Right renal cortex interstitium (tissue), 3 donors: Measurements from ENCODE around the gene ZBTB32. TPM values are rescaled to one million over a fixed set of nuclear protein-coding genes. Genes with fewer than 3 reads are reported as not detected.

Source experiments
- polyA plus RNA-seq, 3 donors: library from polyadenylated mRNA; unstranded; fragments of 120-200 nt; gene quantifications; one replicate each; pipeline ENCODE4 v1.2.1, GENCODE V29; 2013; ENCODE audit not compliant: insufficient read length in 3 of 3

ZBTB32 gene
- polyA plus RNA-seq, 3 donors = 0.25 to 0.37 TPM; not detected in 1

Other genes with a start within 250 kb of the ZBTB32 start
- under 1 TPM in 2 of 3 donors, not detected in 1; 0.47 to 0.86 TPM for gene KRTDAP, start 214.1 kb upstream of the ZBTB32 start, polyA plus RNA-seq
- 10 to 100 TPM; 68.1 to 72.6 (median 69.0) TPM for gene DMKN, start 190.9 kb upstream of the ZBTB32 start, polyA plus RNA-seq
- not detected for gene SBSN, start 176.2 kb upstream of the ZBTB32 start, polyA plus RNA-seq
- not detected for gene GAPDHS, start 171.1 kb upstream of the ZBTB32 start, polyA plus RNA-seq
- 10 to 100 TPM; 84.1 to 99.1 (median 92.9) TPM for gene TMEM147, start 158.9 kb upstream of the ZBTB32 start, polyA plus RNA-seq
- gene ATP4A, start 140.9 kb upstream of the ZBTB32 start, polyA plus RNA-seq = under 1 TPM in 1 of 3 donors, not detected in 2; 0.06 TPM
- not detected for gene PMIS2, start 118.4 kb upstream of the ZBTB32 start, polyA plus RNA-seq
- 10 to 100 TPM; 19.9 to 21.4 (median 21.4) TPM for gene HAUS5, start 91.8 kb upstream of the ZBTB32 start, polyA plus RNA-seq
- 10 to 100 TPM; 54.6 to 65.5 (median 55.0) TPM for gene RBM42, start 75.5 kb upstream of the ZBTB32 start, polyA plus RNA-seq
- gene ETV2, start 62.8 kb upstream of the ZBTB32 start, polyA plus RNA-seq = 1 to 10 TPM in 1 of 3 donors, under 1 TPM in 2; 0.74 to 1.3 (median 0.75) TPM
- gene COX6B1, start 56.2 kb upstream of the ZBTB32 start, polyA plus RNA-seq = 100 to 1,000 TPM; 394 to 408 (median 402) TPM
- gene UPK1A, start 38.0 kb upstream of the ZBTB32 start, polyA plus RNA-seq = 10 to 100 TPM in 2 of 3 donors, under 1 TPM in 1; 0.12 to 18.6 (median 13.4) TPM
- gene KMT2B, start 13.4 kb downstream of the ZBTB32 start, polyA plus RNA-seq = 10 to 100 TPM; 24.8 to 26.6 (median 25.4) TPM
- gene IGFLR1, start 37.9 kb downstream of the ZBTB32 start, polyA plus RNA-seq = 1 to 10 TPM; 1.8 to 2.7 (median 2.7) TPM
- 10 to 100 TPM; 15.2 to 20.9 (median 17.2) TPM for gene U2AF1L4, start 40.9 kb downstream of the ZBTB32 start, polyA plus RNA-seq
- gene PSENEN, start 41.1 kb downstream of the ZBTB32 start, polyA plus RNA-seq = 10 to 100 TPM; 55.6 to 62.0 (median 59.6) TPM
- gene LIN37, start 44.0 kb downstream of the ZBTB32 start, polyA plus RNA-seq = 10 to 100 TPM; 11.3 to 11.7 (median 11.6) TPM
- gene HSPB6, start 52.5 kb downstream of the ZBTB32 start, polyA plus RNA-seq = 10 to 100 TPM; 17.5 to 21.5 (median 18.7) TPM
- 10 to 100 TPM; 12.9 to 14.7 (median 14.5) TPM for gene PROSER3, start 53.6 kb downstream of the ZBTB32 start, polyA plus RNA-seq
- 10 to 100 TPM; 11.0 to 16.1 (median 12.5) TPM for gene ARHGAP33, start 71.0 kb downstream of the ZBTB32 start, polyA plus RNA-seq
- gene PRODH2, start 108.3 kb downstream of the ZBTB32 start, polyA plus RNA-seq = 10 to 100 TPM; 21.0 to 30.4 (median 24.1) TPM
- 100 to 1,000 TPM; 111 to 126 (median 124) TPM for gene NPHS1, start 147.9 kb downstream of the ZBTB32 start, polyA plus RNA-seq
- gene KIRREL2, start 152.4 kb downstream of the ZBTB32 start, polyA plus RNA-seq = 10 to 100 TPM in 1 of 3 donors, 1 to 10 TPM in 2; 8.8 to 10.4 (median 9.3) TPM
- 10 to 100 TPM; 17.7 to 25.0 (median 23.4) TPM for gene APLP1, start 164.0 kb downstream of the ZBTB32 start, polyA plus RNA-seq
- 1 to 10 TPM; 2.0 to 2.6 (median 2.2) TPM for gene NFKBID, start 196.0 kb downstream of the ZBTB32 start, polyA plus RNA-seq
- gene HCST, start 198.0 kb downstream of the ZBTB32 start, polyA plus RNA-seq = 1 to 10 TPM; 2.7 to 3.2 (median 2.8) TPM
- 10 to 100 TPM in 2 of 3 donors, 1 to 10 TPM in 1; 6.3 to 10.5 (median 10.3) TPM for gene TYROBP, start 203.7 kb downstream of the ZBTB32 start, polyA plus RNA-seq
- gene LRFN3, start 231.8 kb downstream of the ZBTB32 start, polyA plus RNA-seq = 1 to 10 TPM; 7.1 to 8.3 (median 7.4) TPM